HepG2 (cell line): Measurements from ENCODE around the gene GRK4. TPM values are rescaled to one million over a fixed set of nuclear protein-coding genes. Genes with fewer than 3 reads are reported as not detected.

ENCODE experiments used
- FOSL1 ChIP-seq: sonication (generic); formaldehyde crosslinking; IDR thresholded peaks from 2 replicates; pipeline ENCODE4 v1.9.0; 2021; ENCODE audit warnings: missing genetic modification reagents, borderline replicate concordance
- MLLT10 ChIP-seq: sonication (generic); formaldehyde crosslinking; IDR thresholded peaks from 2 replicates; pipeline ENCODE4 v1.4.0; 2020; ENCODE audit warnings: missing genetic modification reagents
- NFE2L1 ChIP-seq: sonication (generic); formaldehyde crosslinking; IDR thresholded peaks from 2 replicates; pipeline ENCODE4 v1.4.0; 2020; ENCODE audit warnings: missing genetic modification reagents, mild to moderate bottlenecking, borderline replicate concordance
- PAX8 ChIP-seq: sonication (generic); formaldehyde crosslinking; IDR thresholded peaks from 2 replicates; pipeline ENCODE4 v1.8.0; 2022; ENCODE audit warnings: mild to moderate bottlenecking, missing genetic modification reagents, borderline replicate concordance
- SAP130 ChIP-seq: IDR thresholded peaks from 2 replicates; pipeline ENCODE4 v1.6.1; 2016; ENCODE audit warnings: low read depth
- SATB2 ChIP-seq: sonication (generic); formaldehyde crosslinking; IDR thresholded peaks from 2 replicates; pipeline ENCODE4 v1.5.0; 2020; ENCODE audit warnings: missing genetic modification reagents
- SMAD3 ChIP-seq: sonication (generic); formaldehyde crosslinking; IDR thresholded peaks from 2 replicates; pipeline ENCODE4 v1.4.0; 2020; ENCODE audit warnings: missing genetic modification reagents
- SOX13 ChIP-seq, 3 experiments: fragments of 450-650 bp in 1 of 3; sonication (generic) in 1 of 3; formaldehyde crosslinking in 1 of 3; IDR thresholded peaks in 2 of 3; conservative IDR thresholded peaks in 1 of 3; 2 replicates each; pipeline versions ENCODE4 v1.5.0 to v1.6.1; 2016 to 2020; ENCODE audit warnings: antibody characterized with exemption in 1 of 3, mild to moderate bottlenecking in 1 of 3, missing compliant biosample characterization in 1 of 3, missing genetic modification reagents in 1 of 3, moderate library complexity in 1 of 3
- ZC3H4 ChIP-seq: sonication (generic); formaldehyde crosslinking; IDR thresholded peaks from 2 replicates; pipeline ENCODE4 v1.4.0; 2020; ENCODE audit warnings: missing genetic modification reagents, borderline replicate concordance
- ZNF205 ChIP-seq: IDR thresholded peaks from 2 replicates; pipeline ENCODE4 v1.6.1; 2018; ENCODE audit warnings: missing biosample characterization, missing genetic modification reagents
- ZNF619 ChIP-seq: sonication (generic); formaldehyde crosslinking; IDR thresholded peaks from 2 replicates; pipeline ENCODE4 v1.4.0; 2020; ENCODE audit warnings: mild to moderate bottlenecking, missing genetic modification reagents
- ZNF713 ChIP-seq: sonication (generic); formaldehyde crosslinking; IDR thresholded peaks from 2 replicates; pipeline ENCODE4 v1.4.0; 2020; ENCODE audit warnings: mild to moderate bottlenecking, missing genetic modification reagents
- ZNF770 ChIP-seq: sonication (generic); formaldehyde crosslinking; IDR thresholded peaks from 2 replicates; pipeline ENCODE4 v1.5.0; 2020; ENCODE audit warnings: mild to moderate bottlenecking, missing genetic modification reagents
- polyA plus RNA-seq, 8 experiments: library from polyadenylated mRNA; depleted of rRNA in 3 of 8; stranded (reverse) in 7 of 8; unstranded in 1 of 8; fragments of >200 nt; fragmentation: Illumina TruSeq in 4 of 8; extraction: Trizol in 4 of 8; gene quantifications; 2 replicates each; pipeline versions ENCODE4 v1.2.1 to v1.2.3, GENCODE V29; 2011 to 2016; ENCODE audit warnings: low read depth in 4 of 8, missing spikeins in 1 of 8, mixed read lengths in 1 of 8; ENCODE audit not compliant: insufficient read depth in 1 of 8
- total RNA-seq, 5 experiments: library from RNA; depleted of rRNA; stranded (reverse); fragments of >200 nt; fragmentation: Illumina TruSeq; extraction: Trizol; gene quantifications; 2 replicates each; pipeline ENCODE4 v1.2.3, GENCODE V29; 2016; ENCODE audit warnings: low read depth in 1 of 5
- TF ChIP-seq, protein P1 (sequence below), 2 experiments: IDR thresholded peaks; 2 replicates each; pipeline ENCODE4 v1.6.1; 2011 to 2012; ENCODE audit warnings: low read length in 2 of 2, borderline replicate concordance in 1 of 2, low read depth in 1 of 2, mild to moderate bottlenecking in 1 of 2, moderate library complexity in 1 of 2
- TF ChIP-seq, protein P2 (sequence below): sonication (generic); formaldehyde crosslinking; IDR thresholded peaks from 2 replicates; pipeline ENCODE4 v1.5.0; 2020; ENCODE audit warnings: mild to moderate bottlenecking, missing genetic modification reagents, borderline replicate concordance
- TF ChIP-seq, protein P3 (sequence below): IDR thresholded peaks from 2 replicates; pipeline ENCODE4 v1.6.1; 2016
- TF ChIP-seq, protein P4 (sequence below): sonication (generic); formaldehyde crosslinking; IDR thresholded peaks from 2 replicates; pipeline ENCODE4 v1.4.0; 2020; ENCODE audit warnings: mild to moderate bottlenecking, missing genetic modification reagents

GRK4 gene
- total and polyA plus RNA-seq, 2 of the 13 experiments (the other 11 are each of a cell fraction or from before 2014, with no cell fraction given): 1.8 to 2.0 TPM

DNA sequence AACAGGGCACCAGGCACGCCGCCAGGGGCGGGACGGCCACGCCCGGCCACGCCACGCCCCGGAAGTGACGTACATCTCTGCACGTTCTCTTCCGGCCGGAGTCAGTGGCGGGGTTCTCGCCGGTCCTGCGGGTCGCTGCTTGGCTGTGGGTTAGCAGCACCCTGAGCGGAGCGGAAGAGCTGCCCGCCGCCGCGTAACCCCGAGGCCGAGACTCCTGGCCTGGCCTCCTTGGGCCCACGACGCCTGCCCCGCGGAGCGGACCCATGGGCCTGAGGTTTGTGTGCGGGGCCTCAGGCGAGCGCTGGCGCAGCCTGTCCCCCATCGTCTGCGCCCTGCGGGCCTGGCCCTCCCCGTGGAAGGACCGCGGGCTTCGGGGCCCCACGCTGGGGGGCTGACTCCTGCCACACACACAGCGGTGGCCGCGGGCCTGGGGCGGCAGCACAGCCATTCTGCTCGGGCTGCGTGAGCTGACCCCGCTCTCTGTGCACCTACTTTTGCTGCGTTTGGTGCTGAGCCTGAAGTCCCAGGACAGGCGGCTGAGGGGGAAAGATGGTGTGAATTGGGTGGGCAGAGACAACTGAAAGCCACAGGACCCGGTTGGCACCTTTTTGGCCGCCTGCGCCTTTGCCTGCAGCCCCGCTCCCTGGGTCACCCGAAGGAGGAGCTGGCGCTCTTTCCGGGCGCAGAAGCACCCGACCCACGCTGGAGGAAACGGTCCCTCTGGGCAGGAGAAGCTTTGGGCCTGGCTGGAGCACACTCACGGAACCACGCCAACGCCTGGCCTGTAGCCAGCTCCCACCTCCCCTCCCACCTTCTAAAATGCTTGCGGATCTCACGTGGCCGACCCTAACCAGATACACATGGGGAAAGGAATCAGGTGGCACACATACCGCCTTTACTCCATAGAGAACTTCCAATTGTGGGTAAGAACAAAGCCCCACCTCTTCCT lies 28.3 kb upstream of the GRK4 start (continued):
- TF ChIP-seq, protein P1, sequence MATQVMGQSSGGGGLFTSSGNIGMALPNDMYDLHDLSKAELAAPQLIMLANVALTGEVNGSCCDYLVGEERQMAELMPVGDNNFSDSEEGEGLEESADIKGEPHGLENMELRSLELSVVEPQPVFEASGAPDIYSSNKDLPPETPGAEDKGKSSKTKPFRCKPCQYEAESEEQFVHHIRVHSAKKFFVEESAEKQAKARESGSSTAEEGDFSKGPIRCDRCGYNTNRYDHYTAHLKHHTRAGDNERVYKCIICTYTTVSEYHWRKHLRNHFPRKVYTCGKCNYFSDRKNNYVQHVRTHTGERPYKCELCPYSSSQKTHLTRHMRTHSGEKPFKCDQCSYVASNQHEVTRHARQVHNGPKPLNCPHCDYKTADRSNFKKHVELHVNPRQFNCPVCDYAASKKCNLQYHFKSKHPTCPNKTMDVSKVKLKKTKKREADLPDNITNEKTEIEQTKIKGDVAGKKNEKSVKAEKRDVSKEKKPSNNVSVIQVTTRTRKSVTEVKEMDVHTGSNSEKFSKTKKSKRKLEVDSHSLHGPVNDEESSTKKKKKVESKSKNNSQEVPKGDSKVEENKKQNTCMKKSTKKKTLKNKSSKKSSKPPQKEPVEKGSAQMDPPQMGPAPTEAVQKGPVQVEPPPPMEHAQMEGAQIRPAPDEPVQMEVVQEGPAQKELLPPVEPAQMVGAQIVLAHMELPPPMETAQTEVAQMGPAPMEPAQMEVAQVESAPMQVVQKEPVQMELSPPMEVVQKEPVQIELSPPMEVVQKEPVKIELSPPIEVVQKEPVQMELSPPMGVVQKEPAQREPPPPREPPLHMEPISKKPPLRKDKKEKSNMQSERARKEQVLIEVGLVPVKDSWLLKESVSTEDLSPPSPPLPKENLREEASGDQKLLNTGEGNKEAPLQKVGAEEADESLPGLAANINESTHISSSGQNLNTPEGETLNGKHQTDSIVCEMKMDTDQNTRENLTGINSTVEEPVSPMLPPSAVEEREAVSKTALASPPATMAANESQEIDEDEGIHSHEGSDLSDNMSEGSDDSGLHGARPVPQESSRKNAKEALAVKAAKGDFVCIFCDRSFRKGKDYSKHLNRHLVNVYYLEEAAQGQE (IDR thresholded peaks at IDR 0.05; ENCODE audit: borderline replicate concordance in 1 of 2, low read depth in 1 of 2, low read length in 2 of 2): no peak
- TF ChIP-seq SAP130 (CRISPR knock-in tag) (peak; percentile 95), ZNF205 (CRISPR knock-in tag) (no peak), ZNF713 (CRISPR knock-in tag) (no peak), FOSL1 (CRISPR knock-in tag) (no peak), NFE2L1 (no peak), SATB2 (no peak), ZNF619 (CRISPR knock-in tag) (no peak), PAX8 (CRISPR knock-in tag) (no peak), ZNF770 (CRISPR knock-in tag) (no peak), SOX13 (IDR thresholded peaks at IDR 0.05) (no peak), SOX13 (CRISPR knock-in tag; conservative IDR thresholded peaks at IDR 0.05 in 1 of 2, IDR thresholded peaks at IDR 0.05 in 1 of 2) (peak in 1 of 2 experiments; percentile 28; a peak in 1 of 4 replicates), MLLT10 (CRISPR knock-in tag) (no peak), SMAD3 (no peak), ZC3H4 (CRISPR knock-in tag) (no peak)
- TF ChIP-seq, protein P2, sequence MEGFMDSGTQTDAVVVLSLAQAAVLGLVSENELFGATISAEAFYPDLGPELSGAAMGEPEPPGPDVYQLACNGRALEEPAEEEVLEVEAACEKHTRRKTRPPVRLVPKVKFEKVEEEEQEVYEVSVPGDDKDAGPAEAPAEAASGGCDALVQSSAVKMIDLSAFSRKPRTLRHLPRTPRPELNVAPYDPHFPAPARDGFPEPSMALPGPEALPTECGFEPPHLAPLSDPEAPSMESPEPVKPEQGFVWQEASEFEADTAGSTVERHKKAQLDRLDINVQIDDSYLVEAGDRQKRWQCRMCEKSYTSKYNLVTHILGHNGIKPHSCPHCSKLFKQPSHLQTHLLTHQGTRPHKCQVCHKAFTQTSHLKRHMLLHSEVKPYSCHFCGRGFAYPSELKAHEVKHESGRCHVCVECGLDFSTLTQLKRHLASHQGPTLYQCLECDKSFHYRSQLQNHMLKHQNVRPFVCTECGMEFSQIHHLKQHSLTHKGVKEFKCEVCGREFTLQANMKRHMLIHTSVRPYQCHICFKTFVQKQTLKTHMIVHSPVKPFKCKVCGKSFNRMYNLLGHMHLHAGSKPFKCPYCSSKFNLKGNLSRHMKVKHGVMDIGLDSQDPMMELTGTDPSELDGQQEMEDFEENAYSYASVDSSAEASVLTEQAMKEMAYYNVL: no peak
- TF ChIP-seq, protein P3, sequence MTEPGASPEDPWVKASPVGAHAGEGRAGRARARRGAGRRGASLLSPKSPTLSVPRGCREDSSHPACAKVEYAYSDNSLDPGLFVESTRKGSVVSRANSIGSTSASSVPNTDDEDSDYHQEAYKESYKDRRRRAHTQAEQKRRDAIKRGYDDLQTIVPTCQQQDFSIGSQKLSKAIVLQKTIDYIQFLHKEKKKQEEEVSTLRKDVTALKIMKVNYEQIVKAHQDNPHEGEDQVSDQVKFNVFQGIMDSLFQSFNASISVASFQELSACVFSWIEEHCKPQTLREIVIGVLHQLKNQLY (CRISPR knock-in tag): no peak
- TF ChIP-seq, protein P4, sequence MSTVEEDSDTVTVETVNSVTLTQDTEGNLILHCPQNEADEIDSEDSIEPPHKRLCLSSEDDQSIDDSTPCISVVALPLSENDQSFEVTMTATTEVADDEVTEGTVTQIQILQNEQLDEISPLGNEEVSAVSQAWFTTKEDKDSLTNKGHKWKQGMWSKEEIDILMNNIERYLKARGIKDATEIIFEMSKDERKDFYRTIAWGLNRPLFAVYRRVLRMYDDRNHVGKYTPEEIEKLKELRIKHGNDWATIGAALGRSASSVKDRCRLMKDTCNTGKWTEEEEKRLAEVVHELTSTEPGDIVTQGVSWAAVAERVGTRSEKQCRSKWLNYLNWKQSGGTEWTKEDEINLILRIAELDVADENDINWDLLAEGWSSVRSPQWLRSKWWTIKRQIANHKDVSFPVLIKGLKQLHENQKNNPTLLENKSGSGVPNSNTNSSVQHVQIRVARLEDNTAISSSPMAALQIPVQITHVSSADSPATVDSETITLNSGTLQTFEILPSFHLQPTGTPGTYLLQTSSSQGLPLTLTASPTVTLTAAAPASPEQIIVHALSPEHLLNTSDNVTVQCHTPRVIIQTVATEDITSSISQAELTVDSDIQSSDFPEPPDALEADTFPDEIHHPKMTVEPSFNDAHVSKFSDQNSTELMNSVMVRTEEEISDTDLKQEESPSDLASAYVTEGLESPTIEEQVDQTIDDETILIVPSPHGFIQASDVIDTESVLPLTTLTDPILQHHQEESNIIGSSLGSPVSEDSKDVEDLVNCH (CRISPR knock-in tag): no peak
